Measurements from ENCODE around the gene OTOG. TPM values are rescaled to one million over a fixed set of nuclear protein-coding genes. Genes with fewer than 3 reads are reported as not detected.
A peak's percentile ranks its signal among the peaks of the same experiment; 100 is the strongest.
"Not testable (repeated sequence)": the region's sequence is repeated elsewhere in the genome, so short reads cannot be mapped to it uniquely, and the experiment has no call there.

Gene OTOG
- total RNA-seq, 2 donors from 2014 or later, result not detected

- intact Hi-C loops (cut with DNase I), result no loop called here
- DNase-seq (ENCODE audit: low spot score), result no peak
Measured at GRCh38 chr11:17608821-17609220, 61.8 kb downstream of the OTOG start.

- DNase-seq (ENCODE audit: low spot score), result no peak
- intact Hi-C loops (cut with DNase I), result no loop called here
Measured at GRCh38 chr11:17609291-17610084, 62.4 kb downstream of the OTOG start.

GRCh38 chr11:17610085-17610894 is 63.2 kb downstream of the OTOG start:
- no peak for DNase-seq (ENCODE audit: low spot score)

GRCh38 chr11:17611049-17611448 is 64.0 kb downstream of the OTOG start:
- no peak for DNase-seq (ENCODE audit: low spot score)
- intact Hi-C loops (cut with DNase I), result no loop called here

More at GRCh38 chr11:17610085-17610894, 63.2 kb downstream of the OTOG start:
- intact Hi-C loops (cut with DNase I), result no loop called here

- DNase-seq (ENCODE audit: low spot score), result no peak
- intact Hi-C loops (cut with DNase I), result no loop called here
Measured at GRCh38 chr11:17611503-17612220, 64.6 kb downstream of the OTOG start.

GRCh38 chr11:17612221-17613188 is 65.4 kb downstream of the OTOG start:
- intact Hi-C loops (cut with DNase I), result no loop called here
- DNase-seq (ENCODE audit: low spot score), result peak; percentile 71

GRCh38 chr11:17613428-17613962 is 66.4 kb downstream of the OTOG start:
- intact Hi-C loops (cut with DNase I), result no loop called here
- DNase-seq (ENCODE audit: low spot score), result peak; percentile 58

- peak; percentile 13 for DNase-seq (ENCODE audit: low spot score)
- intact Hi-C loops (cut with DNase I), result no loop called here
Measured at GRCh38 chr11:17613983-17614382, 66.9 kb downstream of the OTOG start.

- intact Hi-C loops (cut with DNase I); DNase-seq (ENCODE audit: low spot score): not testable (repeated sequence)
Measured at GRCh38 chr11:17622711-17623110, 75.7 kb downstream of the OTOG start.

GRCh38 chr11:17629113-17629512 is 82.1 kb downstream of the OTOG start:
- no peak for DNase-seq (ENCODE audit: low spot score)
- intact Hi-C loops (cut with DNase I), result no loop called here

GRCh38 chr11:17630936-17631335 is 83.9 kb downstream of the OTOG start:
- intact Hi-C loops (cut with DNase I), result no loop called here
- DNase-seq (ENCODE audit: low spot score), result no peak

- DNase-seq (ENCODE audit: low spot score), result no peak
- intact Hi-C loops (cut with DNase I), result no loop called here
Measured at GRCh38 chr11:17631702-17632365, 84.8 kb downstream of the OTOG start.

- intact Hi-C loops (cut with DNase I), result no loop called here
- peak; percentile 78 for DNase-seq (ENCODE audit: low spot score)
Measured at GRCh38 chr11:17633279-17633986, 86.4 kb downstream of the OTOG start.

GRCh38 chr11:17633987-17634775 is 87.1 kb downstream of the OTOG start:
- DNase-seq (ENCODE audit: low spot score), result peak; percentile 66
- intact Hi-C loops (cut with DNase I), result no loop called here

GRCh38 chr11:17634776-17635550 is 87.9 kb downstream of the OTOG start:
- peak; percentile 78 for DNase-seq (ENCODE audit: low spot score)
- intact Hi-C loops (cut with DNase I), result no loop called here

GRCh38 chr11:17635551-17635938 is 88.5 kb downstream of the OTOG start:
- intact Hi-C loops (cut with DNase I), result no loop called here
- DNase-seq (ENCODE audit: low spot score), result no peak

All from posterior vena cava (tissue), 2 donors.